Uterus (tissue), 2 donors: ENCODE measurements around the gene PCDHGA1.

ENCODE experiments used
- CTCF ChIP-seq, 4 experiments: fragments of 200-600 bp in 2 of 4; fragments of 450-650 bp in 2 of 4; sonication (generic) in 2 of 4; IDR thresholded peaks; one replicate each; pipeline ENCODE4 v1.5.1; 2016 to 2019; ENCODE audit warnings: antibody characterized with exemption in 4 of 4, mild to moderate bottlenecking in 2 of 4, moderate library complexity in 1 of 4
- POLR2A ChIP-seq, 2 donors: fragments of 450-650 bp; IDR thresholded peaks; one replicate each; pipeline ENCODE4 v1.6.1; 2016; ENCODE audit warnings: antibody characterized with exemption in 2 of 2, mild to moderate bottlenecking in 1 of 2, moderate library complexity in 1 of 2

- no peak for TF ChIP-seq CTCF (IDR thresholded peaks at IDR 0.05)
- TF ChIP-seq POLR2A (IDR thresholded peaks at IDR 0.05): no peak
Measured at GRCh38 chr5:141485321-141486055, 155.2 kb downstream of the PCDHGA1 start.
